Forelimb muscle (tissue), 1 donor: Measurements from ENCODE around the gene PRMT3. TPM values are rescaled to one million over a fixed set of nuclear protein-coding genes. Genes with fewer than 3 reads are reported as not detected.
"Not testable (repeated sequence)": the region's sequence is repeated elsewhere in the genome, so short reads cannot be mapped to it uniquely, and the experiment has no call there.

Experiments used
- DNase-seq: peaks from one replicate; pipeline ENCODE4 v3.0.0-alpha.2; 2013; ENCODE audit warnings: low read depth
- polyA plus RNA-seq: library from polyadenylated mRNA; unstranded; fragments of 120-200 nt; gene quantifications from one replicate; pipeline ENCODE4 v1.2.1, GENCODE V29; 2013; ENCODE audit not compliant: insufficient read length

Gene PRMT3
- 12.3 TPM for polyA plus RNA-seq

DNA sequence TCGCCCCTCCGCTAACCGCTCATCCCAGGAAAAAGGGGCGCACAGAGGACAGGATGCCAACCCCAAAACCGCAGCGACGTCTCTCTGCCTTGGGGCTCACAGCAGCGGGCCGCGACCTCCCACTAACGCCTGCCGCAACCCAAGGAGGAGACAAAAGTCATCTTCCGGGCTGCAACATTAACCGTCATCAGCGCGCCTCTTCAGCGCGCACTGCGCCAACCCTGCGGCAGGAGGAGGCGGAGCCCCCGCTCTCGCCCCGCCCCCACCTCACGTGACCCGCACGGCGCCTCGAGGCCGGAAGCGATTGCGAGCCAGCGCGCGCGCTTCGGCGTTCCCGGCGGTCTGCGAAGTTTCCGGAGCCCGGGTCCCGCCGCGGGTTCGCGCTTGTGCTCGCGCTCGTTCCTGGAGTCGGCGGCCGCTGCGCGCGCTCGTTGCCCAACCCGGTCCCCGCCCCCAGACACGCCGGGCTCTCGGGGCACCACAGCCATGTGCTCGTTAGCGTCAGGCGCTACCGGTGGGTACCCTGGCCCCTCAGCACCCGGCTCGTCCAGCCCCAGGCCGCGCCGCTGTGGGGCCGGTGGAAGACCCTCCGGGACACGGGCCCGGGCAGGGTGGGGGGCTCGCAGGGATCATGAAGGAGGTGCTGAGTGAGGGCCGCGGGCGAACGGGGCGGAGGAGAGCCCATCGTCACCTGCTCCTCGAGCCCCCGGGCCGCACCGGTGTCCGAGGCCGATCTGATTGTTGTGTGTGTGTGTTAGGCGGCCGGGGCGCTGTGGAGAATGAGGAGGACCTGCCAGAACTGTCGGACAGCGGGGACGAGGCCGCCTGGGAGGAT is at the start of gene PRMT3:
PRMT3 (plus strand) TSS at position 456 of the 835 bp plus-strand sequence; CDS start at position 487, 31 bp downstream.
- DNase-seq, result peak; percentile 88

DNA sequence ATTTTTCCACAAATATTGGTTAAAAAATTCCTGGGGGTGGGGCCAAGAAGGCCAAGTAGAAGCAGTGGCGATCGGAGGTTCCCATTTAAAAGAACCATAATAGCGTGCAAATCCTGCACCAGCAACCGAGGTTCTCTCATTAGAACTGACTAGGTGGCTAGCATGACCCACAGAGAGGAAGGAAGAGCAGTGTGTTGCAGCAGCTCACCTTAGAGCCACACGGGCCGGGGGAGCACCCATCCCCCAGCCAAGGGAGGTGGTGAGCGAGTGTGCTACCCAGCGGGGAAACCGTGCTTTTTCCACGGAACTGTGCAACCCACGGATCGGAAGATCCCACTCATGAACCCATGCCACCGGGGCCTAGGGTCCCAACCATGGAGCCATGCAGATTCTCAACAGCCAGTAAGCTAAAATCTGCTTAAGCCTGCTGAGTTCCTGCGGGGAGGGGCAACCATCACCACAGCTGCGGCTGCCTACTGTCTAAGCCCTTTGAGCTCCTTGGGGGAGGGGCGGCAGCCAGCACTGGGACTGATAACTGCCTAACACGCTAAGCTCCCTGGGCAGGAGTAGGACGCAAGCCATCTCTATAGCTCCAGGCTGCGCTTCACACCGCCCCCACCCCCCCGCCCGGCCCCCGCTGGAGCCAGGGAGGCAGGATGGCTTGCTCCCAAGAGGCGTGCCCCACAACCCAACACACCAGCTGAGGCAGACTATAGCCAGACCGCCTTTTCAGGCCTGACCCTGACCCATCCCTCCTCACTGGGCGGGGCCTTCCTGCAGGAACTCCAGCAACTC is 45.0 kb upstream of the PRMT3 start:
- DNase-seq, result no peak

DNA sequence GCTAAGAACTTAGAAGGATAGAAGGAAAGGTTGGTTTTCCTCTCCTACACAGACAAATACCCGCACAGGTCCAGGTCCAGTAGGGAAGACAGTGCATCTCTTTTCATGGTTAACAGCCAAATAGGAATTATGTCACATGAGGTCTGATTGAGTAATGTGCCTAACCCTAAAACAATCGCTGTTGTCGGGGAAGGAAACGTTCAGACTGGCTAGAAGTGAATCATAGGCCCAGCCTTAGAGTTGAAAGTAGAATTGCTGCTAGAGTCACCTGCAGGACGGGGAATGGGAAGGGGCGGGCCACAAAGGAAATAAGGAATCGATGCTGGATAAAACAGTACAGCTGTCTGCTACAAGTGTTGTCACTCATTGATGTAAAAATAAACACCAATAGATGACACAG is 36.4 kb upstream of the PRMT3 start:
- no peak for DNase-seq

DNA sequence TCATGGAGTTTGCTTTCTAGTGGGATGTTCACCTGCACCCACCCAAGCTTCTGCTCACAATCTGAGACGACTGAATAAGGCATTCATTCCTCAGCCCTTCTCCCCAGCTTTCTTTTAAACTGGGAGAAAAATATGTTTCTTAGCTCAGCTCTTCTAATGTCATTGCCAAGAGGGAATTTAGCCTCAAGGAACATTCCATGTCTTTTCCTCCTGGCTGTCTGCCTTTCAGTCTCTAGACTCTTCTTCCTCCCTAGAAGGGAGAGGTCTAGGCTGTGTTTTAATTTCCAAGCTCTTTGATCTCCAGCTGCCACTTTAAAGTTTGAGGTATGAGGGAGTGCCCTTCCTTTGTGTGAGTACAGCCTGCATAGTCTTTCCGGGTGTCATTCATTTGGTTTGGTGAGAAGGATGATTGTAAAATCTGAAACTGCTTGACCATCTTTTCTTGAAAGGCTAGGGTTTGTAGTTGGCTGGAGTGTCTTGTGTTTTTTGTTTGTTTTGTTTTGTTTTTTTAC is 35.7 kb upstream of the PRMT3 start:
- DNase-seq, result no peak

GRCh38 chr11:20353829-20354434 is 33.6 kb upstream of the PRMT3 start:
- DNase-seq, result no peak

- DNase-seq, result no peak
These were observed 32.0 kb upstream of the PRMT3 start for GRCh38 chr11:20355221-20356219.

DNA sequence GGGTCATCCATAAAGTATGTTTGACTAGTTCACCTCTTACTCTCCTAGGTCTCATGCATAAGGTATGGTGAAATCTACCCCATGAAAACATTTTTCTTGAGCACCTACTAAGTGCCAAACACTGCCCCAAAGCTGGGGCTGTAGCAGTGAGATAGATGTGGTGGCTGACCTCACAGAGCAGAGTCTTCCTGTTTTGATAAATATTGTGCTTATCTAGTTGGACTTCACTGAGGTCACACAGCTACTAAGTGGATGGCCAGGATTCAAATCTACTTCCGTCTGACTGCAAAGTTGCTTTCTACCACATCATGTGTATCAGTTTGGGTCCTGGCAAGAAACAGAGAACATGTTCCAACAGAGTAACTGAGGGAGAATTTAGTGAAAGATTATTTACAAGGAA is 30.4 kb upstream of the PRMT3 start:
- no peak for DNase-seq

- no peak for DNase-seq
These were observed 26.9 kb upstream of the PRMT3 start for GRCh38 chr11:20360650-20361049.

GRCh38 chr11:20362481-20362880 is 25.0 kb upstream of the PRMT3 start:
- DNase-seq, result no peak

DNA sequence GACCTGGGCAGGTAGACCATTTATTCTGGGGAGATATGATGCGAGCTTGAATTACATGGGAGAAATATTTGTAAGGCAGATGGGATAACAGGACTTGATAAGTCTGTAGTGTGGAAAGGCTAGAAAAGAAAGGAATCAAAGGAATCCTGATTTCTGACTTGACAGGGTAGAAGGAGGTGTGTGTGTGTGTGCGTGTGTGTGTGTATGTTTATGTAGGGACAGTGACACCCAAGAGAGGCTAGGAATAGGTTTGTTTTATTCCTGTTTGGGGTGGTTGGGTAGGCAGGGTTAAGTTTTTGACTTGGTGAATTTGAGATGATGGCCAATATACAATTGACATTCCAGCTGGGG is 24.4 kb upstream of the PRMT3 start:
- DNase-seq, result no peak

- no peak for DNase-seq
These were observed 23.8 kb upstream of the PRMT3 start, which contains the start of gene HTATIP2 for GRCh38 chr11:20363500-20364340. TSS of gene HTATIP2 (plus strand) at chr11:20363714. CDS start at chr11:20364238, 524 bp downstream.

DNA sequence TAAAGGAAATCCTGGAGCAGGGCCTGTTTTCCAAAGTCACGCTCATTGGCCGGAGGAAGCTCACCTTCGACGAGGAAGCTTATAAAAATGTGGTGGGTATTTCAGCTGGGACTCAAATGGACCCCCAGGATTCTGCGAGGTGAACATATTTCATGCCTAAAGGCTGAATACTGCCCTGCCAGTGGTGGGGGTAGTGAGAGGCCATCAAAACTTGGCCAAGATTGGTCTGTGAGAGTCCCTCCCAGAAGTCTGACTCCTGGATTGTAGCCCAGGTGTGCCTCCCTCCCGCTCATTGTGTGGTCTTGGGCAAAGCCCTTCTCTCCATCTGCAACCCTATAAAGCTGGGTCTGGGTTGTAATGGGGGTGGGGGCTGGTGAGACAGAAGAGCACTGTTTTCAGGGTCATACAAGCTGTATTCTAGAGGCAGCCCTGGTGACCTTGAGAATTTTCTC is 23.1 kb upstream of the PRMT3 start:
- no peak for DNase-seq

DNA sequence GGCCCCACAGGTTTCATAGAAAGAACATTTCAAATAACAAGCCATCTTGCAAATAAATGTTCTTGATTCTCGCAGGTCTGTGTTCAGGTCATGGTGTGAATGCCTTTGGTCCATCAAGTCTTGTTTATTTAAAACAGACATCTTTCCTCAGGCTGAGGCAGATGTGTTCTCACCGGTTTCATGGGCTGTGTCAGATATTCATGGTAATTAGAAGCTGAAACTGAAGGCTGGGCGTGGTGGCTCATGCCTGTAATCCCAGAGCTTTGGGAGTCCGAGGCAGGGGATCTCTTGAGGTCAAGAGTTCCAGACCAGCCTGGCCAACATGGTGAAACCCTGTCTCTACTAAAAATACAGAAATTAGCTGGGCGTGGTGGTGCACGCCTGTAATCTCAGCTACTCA is 22.1 kb upstream of the PRMT3 start:
- DNase-seq, result not testable (repeated sequence)

DNA sequence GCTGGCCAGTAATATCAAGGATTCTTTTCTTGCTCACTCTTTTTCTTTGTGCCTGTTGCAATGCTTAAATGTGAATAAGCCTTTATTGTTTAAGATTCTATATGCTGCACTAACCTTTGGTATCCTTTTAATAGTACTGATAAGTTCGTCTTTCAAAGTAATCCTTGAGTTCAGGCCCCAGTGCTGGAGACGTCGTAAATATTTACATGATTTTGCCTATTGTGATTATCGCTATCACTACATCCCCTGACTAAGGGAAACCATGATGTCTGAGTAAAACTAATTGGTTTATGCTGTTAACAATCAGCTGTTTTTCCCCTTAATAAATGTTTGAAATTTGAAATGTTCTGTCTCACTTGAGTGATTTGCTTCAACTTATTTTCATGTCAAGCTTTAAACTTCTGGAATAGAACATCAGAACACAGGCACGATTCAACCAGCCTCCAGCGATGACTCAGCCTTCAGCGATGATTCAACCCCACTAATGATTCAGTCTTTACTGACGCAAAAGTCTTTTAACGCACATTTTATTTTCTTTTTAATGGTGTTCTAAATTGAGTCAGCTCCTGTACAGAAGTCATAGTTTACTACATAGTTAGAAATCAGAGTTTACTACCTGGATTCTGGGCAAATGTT is 20.1 kb upstream of the PRMT3 start:
- no peak for DNase-seq

- no peak for DNase-seq
These were observed 19.1 kb upstream of the PRMT3 start for GRCh38 chr11:20368438-20368837.

DNA sequence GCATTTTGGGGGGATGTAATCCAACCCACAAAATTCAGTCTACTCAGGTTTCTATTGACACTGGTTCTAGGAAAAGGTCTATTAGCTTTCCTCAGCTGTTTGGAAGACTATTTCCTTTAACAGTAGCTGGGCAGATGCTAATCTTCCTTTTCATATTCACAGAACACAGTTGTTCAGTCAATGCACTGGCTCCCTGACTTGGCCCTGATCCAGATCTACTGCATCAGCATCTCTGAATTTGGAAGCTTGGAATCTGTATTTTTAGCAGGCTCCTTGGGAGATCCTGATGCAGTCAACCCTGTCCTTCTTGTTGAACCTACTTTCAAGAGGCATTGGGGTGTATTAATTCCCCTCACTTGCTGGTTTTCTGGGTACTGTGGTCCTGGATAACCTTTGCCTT is 17.7 kb upstream of the PRMT3 start:
- no peak for DNase-seq

- DNase-seq, result no peak
These were observed 15.4 kb upstream of the PRMT3 start for GRCh38 chr11:20372081-20372626.

- DNase-seq, result no peak
These were observed 14.4 kb upstream of the PRMT3 start for GRCh38 chr11:20373147-20373546.

GRCh38 chr11:20373568-20374209 is 13.8 kb upstream of the PRMT3 start:
- DNase-seq, result no peak
